Astrocyte of the spinal cord (primary cell): ENCODE data around the gene FCHSD2.

Experiments used
- DNase-seq: peaks from one replicate; pipeline ENCODE4 v3.0.0; 2011; ENCODE audit warnings: low read depth, low spot score
- H3K4me3 ChIP-seq: 2 replicates; pipeline ENCODE4 v1.5.1; 2011; ENCODE audit warnings: low read depth, mild to moderate bottlenecking, low read length, moderate library complexity
- CTCF ChIP-seq: IDR thresholded peaks from 2 replicates; pipeline ENCODE4 v1.5.1; 2012; ENCODE audit warnings: low read depth, mild to moderate bottlenecking, low read length, inconsistent platforms
- in situ Hi-C: cut with HindIII; loops from 2 replicates; pipeline ENCODE4 v1.10.0; 2017; ENCODE audit warnings: low sequenced_read_pairs

The FCHSD2 gene

GRCh38 chr11:72959998-72960731, 182.0 kb downstream of the FCHSD2 start:
- TF ChIP-seq CTCF = no peak
- in situ Hi-C loops = no loop called here
- no peak overlapping the region for H3K4me3 ChIP-seq
- DNase-seq = no peak

GRCh38 chr11:72958791-72959190, 183.3 kb downstream of the FCHSD2 start:
- DNase-seq = no peak
- no peak overlapping the region for H3K4me3 ChIP-seq
- TF ChIP-seq CTCF = no peak
- in situ Hi-C loops = no loop called here

- in situ Hi-C loops = no loop called here
Observed at GRCh38 chr11:72955466-72955865, 186.7 kb downstream of the FCHSD2 start.

GRCh38 chr11:72954860-72955259, 187.3 kb downstream of the FCHSD2 start:
- TF ChIP-seq CTCF = no peak
- no peak overlapping the region for H3K4me3 ChIP-seq
- DNase-seq = no peak
- in situ Hi-C loops = no loop called here

More at GRCh38 chr11:72955466-72955865, 186.7 kb downstream of the FCHSD2 start:
- TF ChIP-seq CTCF = no peak
- no peak overlapping the region for H3K4me3 ChIP-seq
- no peak for DNase-seq

- in situ Hi-C loops = no loop called here
- no peak overlapping the region for H3K4me3 ChIP-seq
- DNase-seq = no peak
- TF ChIP-seq CTCF = no peak
Observed at GRCh38 chr11:72953637-72954036, 188.5 kb downstream of the FCHSD2 start.

GRCh38 chr11:72951888-72952287, 190.2 kb downstream of the FCHSD2 start:
- H3K4me3 ChIP-seq = no peak overlapping the region
- DNase-seq = no peak
- no peak for TF ChIP-seq CTCF
- in situ Hi-C loops = no loop called here
